T-helper 17 cell (primary cell): ENCODE measurements around the gene SRPX. TPM values are rescaled to one million over a fixed set of nuclear protein-coding genes. Genes with fewer than 3 reads are reported as not detected.

Experiments
- ATAC-seq: fragments of 150-1000 bp; cut with Tn5 transposase; 2 replicates; pipeline ENCODE4 v1.10.0; 2021; ENCODE audit warnings: mild to moderate bottlenecking, moderate library complexity
- DNase-seq, 3 donors: peaks; one replicate each; pipeline versions ENCODE4 v3.0.0 to v3.0.0-alpha.2; 2020 to 2021
- H3K9me3 ChIP-seq: one replicate; pipeline ENCODE4 v1.7.0; 2013; ENCODE audit warnings: low read length, mild to moderate bottlenecking; ENCODE audit not compliant: control insufficient read depth, poor library complexity, severe bottlenecking
- H3K27ac Mint-ChIP-seq: one replicate; pipeline ENCODE4 v1.8.0; 2022; ENCODE audit warnings: mild to moderate bottlenecking, moderate library complexity, mixed read lengths
- H3K27me3 Mint-ChIP-seq: one replicate; pipeline ENCODE4 v1.8.0; 2022; ENCODE audit warnings: mixed read lengths
- H3K36me3 Mint-ChIP-seq: one replicate; pipeline ENCODE4 v1.8.0; 2022; ENCODE audit warnings: low read depth, mixed read lengths
- H3K4me1 Mint-ChIP-seq: one replicate; pipeline ENCODE4 v1.8.0; 2022; ENCODE audit warnings: mild to moderate bottlenecking, mixed read lengths
- H3K4me3 Mint-ChIP-seq: one replicate; pipeline ENCODE4 v1.8.0; 2022; ENCODE audit warnings: mild to moderate bottlenecking, moderate library complexity, mixed read lengths
- total RNA-seq, 4 donors: library from RNA in 2 of 4; stranded (reverse) in 2 of 4; gene quantifications; one replicate each; pipeline ENCODE4 v1.2.3 and lab custom pipeline; 2022 to 2026

SRPX gene, protein sequence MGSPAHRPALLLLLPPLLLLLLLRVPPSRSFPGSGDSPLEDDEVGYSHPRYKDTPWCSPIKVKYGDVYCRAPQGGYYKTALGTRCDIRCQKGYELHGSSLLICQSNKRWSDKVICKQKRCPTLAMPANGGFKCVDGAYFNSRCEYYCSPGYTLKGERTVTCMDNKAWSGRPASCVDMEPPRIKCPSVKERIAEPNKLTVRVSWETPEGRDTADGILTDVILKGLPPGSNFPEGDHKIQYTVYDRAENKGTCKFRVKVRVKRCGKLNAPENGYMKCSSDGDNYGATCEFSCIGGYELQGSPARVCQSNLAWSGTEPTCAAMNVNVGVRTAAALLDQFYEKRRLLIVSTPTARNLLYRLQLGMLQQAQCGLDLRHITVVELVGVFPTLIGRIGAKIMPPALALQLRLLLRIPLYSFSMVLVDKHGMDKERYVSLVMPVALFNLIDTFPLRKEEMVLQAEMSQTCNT
- under 1 TPM in 1 of 2 donors, not detected in 1; 0.30 TPM for total RNA-seq
- 0 reads per million in 2 donors for total RNA-seq (lab: John Stamatoyannopoulos, UW)

DNA sequence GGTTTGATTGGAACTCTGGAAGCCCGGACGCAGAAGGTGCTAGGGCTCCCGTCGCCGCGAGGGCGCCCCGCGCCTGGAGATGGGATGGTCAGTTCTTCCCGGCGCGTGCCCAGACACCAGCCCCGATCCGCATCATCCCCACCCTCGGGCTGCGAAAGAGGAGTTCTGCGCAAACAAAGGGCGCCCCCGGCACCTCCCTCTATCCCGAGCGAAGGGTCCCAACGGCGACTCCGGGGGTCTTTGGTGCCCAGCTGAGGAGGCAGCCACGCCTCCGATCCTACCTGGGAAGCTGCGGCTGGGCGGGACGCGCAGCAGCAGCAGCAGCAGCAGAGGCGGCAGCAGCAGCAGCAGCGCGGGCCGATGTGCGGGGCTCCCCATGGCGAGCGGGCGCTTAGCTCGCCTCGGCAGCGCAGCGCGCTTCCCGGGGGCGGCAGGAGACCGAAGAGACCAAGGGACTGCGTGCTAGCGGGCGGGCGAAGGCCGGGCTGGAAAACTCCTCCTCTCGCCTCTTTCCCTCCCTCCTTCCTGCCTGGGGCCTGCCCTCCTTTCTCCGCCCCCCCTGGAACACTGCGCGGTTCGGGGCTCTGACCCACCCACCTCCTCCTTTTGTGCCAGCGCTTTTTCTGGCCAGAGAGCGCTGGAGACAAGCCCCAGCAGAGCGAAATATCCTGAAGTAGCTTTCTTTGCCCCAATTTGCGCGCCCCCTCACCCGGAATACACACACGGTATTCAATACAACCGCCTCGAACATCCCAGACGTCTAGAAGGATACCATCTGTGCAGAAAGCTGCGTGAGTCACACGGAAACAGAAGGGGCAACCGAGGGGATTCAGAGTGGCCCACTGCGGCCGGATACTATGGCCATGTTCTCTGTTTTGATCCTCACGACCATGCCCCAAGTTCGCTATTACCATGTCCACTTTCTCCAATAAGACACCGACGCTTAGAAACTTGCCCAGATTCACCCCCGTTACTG lies at the start of gene SRPX:
TSS of gene SRPX (minus strand) at position 457 of the 976 bp plus-strand sequence. CDS start at position 378, 79 bp downstream.
- H3K27me3 Mint-ChIP-seq, result peaks cover 23% of the 10 kb centered on the region
- no peaks in the 10 kb centered on the region for H3K9me3 ChIP-seq
- no peaks in the 10 kb centered on the region for H3K36me3 Mint-ChIP-seq
- DNase-seq, result no peak
- peak within 1 kb of the TSS; percentile 73 for H3K4me3 Mint-ChIP-seq
- no peak within 1 kb of the TSS for H3K27ac Mint-ChIP-seq
- no peak for ATAC-seq
- H3K4me1 Mint-ChIP-seq, result no peaks in the 10 kb centered on the region

DNA sequence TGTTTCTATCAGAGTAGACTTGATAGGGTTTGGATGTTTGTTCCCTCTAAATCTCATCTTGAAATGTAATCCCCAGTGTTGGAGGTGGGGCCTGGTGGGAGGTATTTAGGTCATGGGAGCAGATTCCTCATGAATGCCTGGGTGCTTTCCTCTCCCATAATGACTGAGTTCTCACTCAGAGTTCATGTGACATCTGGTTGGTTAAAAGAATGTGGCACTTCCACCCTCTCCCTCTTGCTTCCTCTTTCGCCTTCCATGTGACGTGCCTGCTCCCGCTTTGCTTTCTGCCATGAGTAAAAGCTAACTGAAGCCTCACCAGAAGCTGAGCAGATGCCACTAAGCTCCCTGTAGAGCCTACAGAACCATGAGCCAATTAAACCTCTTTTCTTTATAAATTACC lies 47.3 kb upstream of the SRPX start:
- no peaks in the 10 kb centered on the region for H3K9me3 ChIP-seq
- Mint-ChIP-seq H3K27me3 (no peaks in the 10 kb centered on the region), H3K27ac (no peak overlapping the region), H3K4me1 (peaks cover 3% of the 10 kb centered on the region), H3K4me3 (no peak overlapping the region), H3K36me3 (no peaks in the 10 kb centered on the region)
- DNase-seq, result no peak
- ATAC-seq, result no peak

DNA sequence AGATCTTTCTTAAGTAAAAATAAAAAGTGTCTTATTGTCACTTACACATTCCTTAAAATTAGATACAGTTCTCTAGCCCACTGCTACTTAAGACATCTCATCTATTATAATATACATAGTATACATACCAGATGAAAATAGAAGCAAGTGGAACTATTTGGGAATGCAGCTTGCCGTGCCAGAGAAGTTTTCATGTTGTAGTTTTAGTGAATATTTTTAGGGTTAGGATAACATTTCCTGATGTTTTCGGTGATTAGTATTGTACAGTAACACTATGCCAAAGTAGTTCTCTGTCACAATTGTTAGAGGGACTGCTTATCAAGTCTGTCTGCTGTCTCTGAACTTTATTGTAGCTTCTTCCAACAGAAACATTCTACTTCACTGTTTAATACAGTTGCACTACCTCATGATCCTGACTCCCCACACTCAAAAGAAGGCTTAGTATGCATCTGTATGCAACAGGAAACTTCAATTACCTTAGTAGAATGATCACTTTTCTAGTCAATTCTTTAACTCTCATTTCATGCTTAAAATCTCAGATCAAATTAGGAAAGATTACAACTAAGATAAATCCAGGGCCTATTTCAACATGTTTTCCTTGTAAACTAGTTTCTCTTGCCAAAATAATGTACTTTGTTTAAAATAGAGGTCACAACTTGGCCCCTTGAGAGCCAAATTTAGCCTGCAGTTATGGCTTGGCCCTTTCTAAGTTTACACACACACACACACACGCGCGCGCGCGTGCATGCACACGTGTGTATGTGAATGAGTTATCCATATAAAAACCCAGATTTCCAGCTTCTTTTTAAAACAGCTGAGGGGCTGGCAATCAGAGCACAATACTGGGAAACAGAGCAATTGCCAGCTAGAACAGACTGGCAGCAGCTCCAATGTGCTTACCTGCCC lies 42.3 kb upstream of the SRPX start:
- Mint-ChIP-seq H3K36me3 (no peaks in the 10 kb centered on the region), H3K27ac (no peak overlapping the region), H3K4me1 (no peaks in the 10 kb centered on the region), H3K27me3 (no peaks in the 10 kb centered on the region), H3K4me3 (no peak overlapping the region)
- DNase-seq, result no peak
- no peak for ATAC-seq
- H3K9me3 ChIP-seq, result no peaks in the 10 kb centered on the region

DNA sequence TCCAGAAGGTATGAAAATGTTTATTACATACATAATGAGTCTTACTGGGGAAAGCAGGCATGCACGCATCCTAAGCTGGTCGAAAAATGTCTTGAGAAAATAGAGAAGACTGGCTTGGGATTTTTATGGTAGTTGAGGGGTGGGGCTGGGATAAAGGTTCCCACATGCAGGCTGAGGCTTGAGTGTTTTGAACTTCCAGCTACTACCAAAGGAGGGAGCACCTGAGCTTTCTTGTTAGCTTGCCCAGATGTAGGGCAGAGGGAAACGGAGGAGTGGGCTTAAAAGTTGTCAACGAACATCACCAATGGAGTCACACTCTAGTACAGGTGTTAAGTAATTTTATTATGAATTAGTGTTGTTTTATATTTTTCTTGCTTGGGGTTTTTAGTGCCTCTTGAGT lies 39.6 kb upstream of the SRPX start:
- DNase-seq, result no peak
- Mint-ChIP-seq H3K27me3 (no peaks in the 10 kb centered on the region), H3K36me3 (no peaks in the 10 kb centered on the region), H3K27ac (no peak overlapping the region), H3K4me3 (no peak overlapping the region), H3K4me1 (no peaks in the 10 kb centered on the region)
- no peak for ATAC-seq
- no peaks in the 10 kb centered on the region for H3K9me3 ChIP-seq

DNA sequence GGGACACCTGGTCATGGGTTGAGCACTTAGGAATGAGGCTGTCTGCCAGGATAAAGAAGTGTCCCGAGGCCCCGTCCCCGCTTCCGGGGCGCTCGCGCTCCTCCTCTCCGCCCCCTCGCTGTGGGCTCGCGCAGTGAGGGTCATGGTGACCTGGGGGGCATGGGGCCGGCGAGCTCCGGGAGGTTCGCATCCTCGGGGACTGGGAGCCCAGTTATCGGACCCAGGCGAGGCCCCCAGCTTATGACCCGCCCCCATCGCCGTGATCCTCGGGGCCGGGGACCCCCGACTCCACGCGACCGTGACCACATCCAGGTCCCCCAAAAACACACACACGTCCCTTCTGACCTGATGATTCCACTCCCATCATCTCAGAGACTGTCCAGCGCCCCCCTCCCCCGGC lies 35.3 kb upstream of the SRPX start:
- no peak for DNase-seq

DNA sequence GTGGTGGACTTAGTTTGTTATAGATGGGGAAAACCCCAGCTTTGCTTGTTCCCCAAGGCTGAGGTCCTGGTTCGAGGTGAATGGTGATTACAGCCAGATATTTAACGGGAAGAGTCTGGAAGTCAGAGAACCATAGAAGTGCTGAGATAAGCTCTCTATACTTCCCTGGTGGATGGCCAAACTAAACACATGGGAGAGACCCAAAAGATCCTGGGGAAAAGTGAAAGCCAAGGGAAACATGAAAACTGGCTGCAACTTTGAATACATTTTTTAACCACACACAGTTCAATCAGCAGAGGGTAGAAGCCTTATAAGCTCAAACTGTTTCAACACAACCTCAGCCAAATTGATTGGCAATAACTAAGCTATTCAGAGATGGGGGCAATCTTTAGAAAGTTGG lies 29.3 kb upstream of the SRPX start:
- no peaks in the 10 kb centered on the region for H3K9me3 ChIP-seq
- Mint-ChIP-seq H3K27me3 (no peaks in the 10 kb centered on the region), H3K4me3 (no peak overlapping the region), H3K27ac (no peak overlapping the region), H3K4me1 (peaks cover 2% of the 10 kb centered on the region), H3K36me3 (no peaks in the 10 kb centered on the region)
- ATAC-seq, result no peak
- DNase-seq, result no peak

More for the DNA sequence above, 35.3 kb upstream of the SRPX start:
- no peaks in the 10 kb centered on the region for H3K27me3 Mint-ChIP-seq
- no peaks in the 10 kb centered on the region for H3K36me3 Mint-ChIP-seq
- ATAC-seq, result no peak
- H3K4me3 Mint-ChIP-seq, result no peak overlapping the region
- no peak overlapping the region for H3K27ac Mint-ChIP-seq
- no peaks in the 10 kb centered on the region for H3K9me3 ChIP-seq
- no peaks in the 10 kb centered on the region for H3K4me1 Mint-ChIP-seq

DNA sequence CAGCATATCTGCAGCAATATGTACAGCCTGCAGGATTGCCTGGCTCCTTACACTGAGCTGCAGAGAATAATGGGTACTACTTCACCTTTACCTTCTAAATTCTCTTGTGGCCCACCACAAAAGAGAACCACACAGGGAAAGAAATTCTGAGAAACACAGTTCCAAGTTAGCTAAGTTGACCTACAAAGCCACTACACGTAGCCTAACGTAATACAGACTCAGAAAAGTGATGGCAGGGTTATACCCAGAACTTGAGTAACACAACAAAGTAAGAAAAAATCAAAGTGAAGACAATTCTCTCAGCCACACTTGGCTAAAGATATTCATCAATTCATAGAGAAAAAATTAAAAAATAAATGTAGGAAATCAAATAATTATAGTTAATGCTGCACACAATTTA lies 26.4 kb upstream of the SRPX start:
- Mint-ChIP-seq H3K4me1 (peaks cover 2% of the 10 kb centered on the region), H3K4me3 (no peak overlapping the region), H3K27ac (no peak overlapping the region), H3K27me3 (no peaks in the 10 kb centered on the region), H3K36me3 (no peaks in the 10 kb centered on the region)
- DNase-seq, result no peak
- no peak for ATAC-seq
- no peaks in the 10 kb centered on the region for H3K9me3 ChIP-seq

DNA sequence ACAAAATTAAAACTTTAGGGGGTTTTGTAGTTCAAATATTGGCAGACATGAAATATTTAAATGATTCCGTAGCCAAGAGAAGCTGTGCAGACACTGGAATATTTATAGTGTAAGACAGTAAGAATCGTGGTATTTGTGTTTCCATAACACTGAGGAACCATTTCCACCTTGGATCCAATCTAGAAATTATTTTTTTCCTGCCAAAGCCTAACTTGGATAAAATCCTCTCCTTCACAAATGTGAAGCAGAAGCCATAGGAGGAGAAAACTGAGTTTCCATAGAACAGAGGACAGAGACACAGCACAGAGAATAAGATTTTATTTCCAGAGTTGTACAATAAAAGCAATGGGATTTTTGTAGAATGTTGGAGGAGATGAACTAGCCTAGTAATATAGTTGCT lies 19.9 kb upstream of the SRPX start:
- H3K9me3 ChIP-seq, result no peaks in the 10 kb centered on the region
- H3K4me3 Mint-ChIP-seq, result no peak overlapping the region
- no peaks in the 10 kb centered on the region for H3K4me1 Mint-ChIP-seq
- ATAC-seq (no peak), DNase-seq (no peak)
- no peaks in the 10 kb centered on the region for H3K36me3 Mint-ChIP-seq
- H3K27ac Mint-ChIP-seq, result no peak overlapping the region
- peaks cover 6% of the 10 kb centered on the region for H3K27me3 Mint-ChIP-seq

DNA sequence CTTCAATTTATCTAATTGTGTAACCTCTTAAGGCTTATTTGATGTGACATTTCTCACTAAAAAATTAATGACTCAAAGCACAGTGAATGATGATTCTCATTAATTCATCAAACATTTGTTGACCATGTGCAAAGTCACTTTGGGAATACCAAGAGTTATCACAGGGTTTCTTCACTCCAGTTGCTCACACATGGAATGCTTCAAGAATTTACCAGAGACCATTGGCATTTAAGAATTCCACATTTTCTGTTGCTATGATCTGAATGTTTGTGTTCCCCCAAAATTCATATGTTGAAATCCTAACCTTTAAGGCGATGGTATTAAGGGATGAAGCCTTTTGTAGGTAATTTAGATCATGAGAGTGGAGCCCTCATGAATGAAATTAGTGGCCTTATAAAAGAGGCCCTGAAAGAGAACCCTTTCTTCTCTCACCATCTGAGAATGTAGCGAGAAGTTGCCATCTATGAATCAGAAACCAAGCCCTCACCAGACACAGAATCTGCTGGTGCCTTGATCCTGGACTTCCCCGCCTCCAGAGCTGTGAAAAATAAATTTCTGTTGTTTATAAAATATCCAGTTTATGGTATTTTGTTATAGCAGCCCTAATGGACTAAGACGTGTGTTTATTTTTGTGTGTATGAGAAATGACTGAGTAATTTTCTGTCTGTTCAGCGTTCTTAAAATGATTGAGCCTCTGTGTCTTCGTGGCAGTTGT lies 16.4 kb upstream of the SRPX start:
- Mint-ChIP-seq H3K36me3 (no peaks in the 10 kb centered on the region), H3K4me1 (peaks cover 4% of the 10 kb centered on the region), H3K27me3 (peaks cover 11% of the 10 kb centered on the region), H3K4me3 (no peak overlapping the region), H3K27ac (no peak overlapping the region)
- DNase-seq, result no peak
- no peaks in the 10 kb centered on the region for H3K9me3 ChIP-seq
- no peak for ATAC-seq

DNA sequence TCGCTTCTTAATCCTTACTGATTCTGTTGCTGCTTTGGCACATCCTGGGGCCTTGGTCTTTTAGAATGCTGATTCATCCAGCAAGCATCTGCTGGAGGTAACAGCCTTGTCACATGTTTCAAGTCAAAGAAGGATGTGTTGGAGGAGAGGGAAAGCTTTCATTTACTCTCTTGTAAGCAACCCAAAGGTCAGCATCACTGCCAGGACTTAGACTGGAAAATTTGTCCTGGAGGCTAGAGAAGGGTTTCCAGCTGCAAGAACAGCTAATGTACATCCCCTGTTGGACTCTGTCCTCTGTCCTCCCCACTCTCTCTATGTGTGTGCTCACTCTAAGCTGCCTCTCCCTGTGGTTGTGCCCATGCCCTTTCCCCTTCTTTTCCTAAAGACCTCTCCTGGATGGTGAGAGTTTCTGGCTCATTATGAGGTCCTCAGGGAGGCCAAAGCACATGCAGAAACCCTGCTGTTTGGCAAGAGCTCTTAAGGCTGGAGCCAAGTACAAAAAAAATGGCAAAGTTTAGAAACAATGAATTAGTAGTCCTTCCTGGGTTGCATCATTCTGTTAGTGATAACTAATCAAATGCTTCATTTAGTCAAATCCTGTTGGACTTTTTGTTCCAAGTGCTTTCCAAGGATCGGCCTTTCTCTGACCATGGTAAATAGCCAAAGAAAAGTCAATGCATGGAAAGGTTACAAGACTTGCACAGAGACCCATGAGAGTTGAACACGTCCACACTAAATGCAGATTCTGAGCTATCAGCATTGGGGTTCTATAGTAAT lies 13.4 kb upstream of the SRPX start:
- H3K36me3 Mint-ChIP-seq, result no peaks in the 10 kb centered on the region
- peaks cover 9% of the 10 kb centered on the region for H3K27me3 Mint-ChIP-seq
- no peak overlapping the region for H3K27ac Mint-ChIP-seq

DNA sequence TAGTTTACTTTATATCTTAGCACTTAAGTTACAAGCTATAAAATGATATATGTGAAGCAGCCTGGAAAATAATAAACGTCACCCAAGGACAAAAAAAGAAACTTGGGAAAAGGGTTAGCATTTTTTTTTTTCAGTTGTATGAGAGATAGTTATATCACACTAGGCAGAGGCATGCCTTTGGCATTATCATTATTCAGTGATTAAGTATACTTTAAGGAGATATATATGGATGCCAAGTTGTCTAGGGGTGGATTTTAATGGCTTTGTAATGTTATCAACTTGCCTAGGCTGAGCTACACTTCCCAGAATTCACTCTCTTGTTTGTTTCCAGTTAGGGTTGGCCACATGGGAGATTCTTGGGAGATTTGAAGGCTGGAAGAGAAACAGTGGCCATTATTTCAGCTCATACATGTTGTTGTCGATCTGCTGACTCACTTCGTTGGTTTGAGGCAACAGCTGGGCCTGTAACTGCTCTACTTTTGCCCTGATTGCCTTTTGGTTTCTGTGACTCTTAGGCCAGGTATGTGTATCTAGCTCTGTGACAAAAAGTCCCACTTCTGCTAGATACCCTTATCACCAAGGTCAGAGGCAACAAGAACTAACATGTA lies 11.5 kb upstream of the SRPX start:
- H3K27ac Mint-ChIP-seq, result no peak overlapping the region
- H3K4me1 Mint-ChIP-seq, result peaks cover 4% of the 10 kb centered on the region
- no peak overlapping the region for H3K4me3 Mint-ChIP-seq
- no peaks in the 10 kb centered on the region for H3K36me3 Mint-ChIP-seq
- H3K9me3 ChIP-seq, result no peaks in the 10 kb centered on the region
- no peak for ATAC-seq
- DNase-seq, result no peak
- H3K27me3 Mint-ChIP-seq, result peaks cover 5% of the 10 kb centered on the region

More for the DNA sequence above, 13.4 kb upstream of the SRPX start:
- no peak for ATAC-seq
- no peak for DNase-seq
- H3K4me3 Mint-ChIP-seq, result no peak overlapping the region
- H3K9me3 ChIP-seq, result no peaks in the 10 kb centered on the region
- H3K4me1 Mint-ChIP-seq, result peaks cover 4% of the 10 kb centered on the region
